Lung (tissue), 12 donors: ENCODE data around the gene KCTD11. TPM values are rescaled to one million over a fixed set of nuclear protein-coding genes. Genes with fewer than 3 reads are reported as not detected.

Experiments
- ATAC-seq: fragments of 200-7000 bp; cut with Tn5 transposase; one replicate; pipeline ENCODE4 v1.9.1; 2020; ENCODE audit warnings: moderate number of reproducible peaks; ENCODE audit not compliant: insufficient read depth, low FRiP score
- DNase-seq, 3 donors: peaks; one replicate each; pipeline ENCODE4 v3.0.0-alpha.2; 2013 to 2017
- H3K27ac ChIP-seq, 2 donors: one replicate each; pipeline ENCODE4 v1.5.1; 2013; ENCODE audit warnings: mild to moderate bottlenecking in 2 of 2, moderate library complexity in 2 of 2, control low read depth in 1 of 2, inconsistent platforms in 1 of 2, low read depth in 1 of 2, low read length in 1 of 2
- H3K27me3 ChIP-seq, 3 donors: one replicate each; pipeline ENCODE4 v1.5.1; 2013; ENCODE audit warnings: low read length in 2 of 3; ENCODE audit not compliant: control insufficient read depth in 3 of 3, insufficient read depth in 3 of 3
- H3K36me3 ChIP-seq, 4 donors: one replicate each; pipeline ENCODE4 v1.5.1; 2013; ENCODE audit warnings: low read length in 4 of 4, mild to moderate bottlenecking in 1 of 4, moderate library complexity in 1 of 4; ENCODE audit not compliant: control insufficient read depth in 4 of 4, insufficient read depth in 4 of 4
- H3K4me1 ChIP-seq, 5 donors: one replicate each; pipeline ENCODE4 v1.5.1; 2013; ENCODE audit warnings: low read length in 5 of 5, mild to moderate bottlenecking in 2 of 5, moderate library complexity in 1 of 5; ENCODE audit not compliant: control insufficient read depth in 5 of 5, insufficient read depth in 5 of 5
- H3K4me3 ChIP-seq: one replicate; pipeline ENCODE4 v1.5.1; 2013; ENCODE audit warnings: mild to moderate bottlenecking, control low read depth, moderate library complexity
- H3K9ac ChIP-seq, 2 donors: one replicate each; pipeline ENCODE4 v1.5.1; 2013; ENCODE audit warnings: low read length in 2 of 2, control low read depth in 1 of 2; ENCODE audit not compliant: insufficient read depth in 1 of 2
- H3K9me3 ChIP-seq, 4 donors: one replicate each; pipeline ENCODE4 v1.5.1; 2013; ENCODE audit warnings: low read length in 3 of 4, mild to moderate bottlenecking in 1 of 4, moderate library complexity in 1 of 4; ENCODE audit not compliant: control insufficient read depth in 4 of 4, insufficient read depth in 3 of 4
- WGBS, 2 donors: extraction: QIAGEN DNeasy Blood & Tissue Kit; methylation state at CpG; one replicate each; pipeline ENCODE4 v1.1.7; 2013; 5-methylcytosine and 5-hydroxymethylcytosine counted together
- polyA plus RNA-seq, 2 donors: library from polyadenylated mRNA; stranded (reverse); fragments of 200-250 nt; gene quantifications; one replicate each; pipeline ENCODE4 v1.2.1, GENCODE V29; 2013
- total RNA-seq, 2 donors: library from RNA; depleted of rRNA in 1 of 2; stranded (reverse); fragments of >200 nt in 1 of 2; gene quantifications; one replicate each; pipeline ENCODE4 v1.2.1, GENCODE V29; 2014 to 2021
- TF ChIP-seq, protein P1 (sequence below): IDR thresholded peaks from 2 replicates; pipeline ENCODE4 v1.5.1; 2012; ENCODE audit warnings: mild to moderate bottlenecking; ENCODE audit errors: control extremely low read depth, extremely low read depth
- donor health status: control.
- donor health status: control.
- donor health status: Bipolar disorder and iron deficiency.
- donor health status: healthy.
- donor health status: DM: yes; HTN: yes; CAD: no.

The KCTD11 gene
- total and polyA plus RNA-seq, 4 donors = 5.9 to 14.9 (median 12.6) TPM

DNA sequence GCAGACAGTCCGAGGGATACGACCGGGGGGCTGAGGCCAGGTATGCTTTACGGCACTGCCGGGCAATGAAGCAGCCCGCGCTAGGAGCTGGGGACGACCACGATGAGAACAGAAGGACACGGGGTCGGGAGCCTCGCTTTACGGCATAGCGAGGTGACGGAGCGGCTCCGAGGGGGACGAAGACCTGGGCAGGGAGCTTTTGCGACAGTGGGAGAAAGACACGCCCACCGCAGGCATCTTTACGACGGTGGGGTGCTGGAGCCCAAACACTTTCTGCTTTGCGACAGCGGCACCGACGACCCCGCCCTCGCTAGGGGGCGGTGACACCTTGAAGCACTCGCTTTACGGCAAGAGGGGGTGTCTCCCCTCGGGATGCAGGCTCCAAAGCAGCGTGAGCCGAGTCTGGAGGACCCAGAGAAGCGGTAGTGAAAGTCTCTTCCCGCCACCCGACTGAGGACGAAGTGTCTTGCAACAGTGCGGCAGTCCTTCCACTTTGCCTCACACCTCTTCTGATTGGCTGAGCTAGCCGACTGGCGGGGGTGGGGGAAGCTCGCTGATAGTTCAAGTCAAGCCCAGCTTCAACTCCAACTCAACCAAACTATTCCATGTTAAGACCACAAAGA, 22.5 kb upstream of the KCTD11 start:
- TF ChIP-seq, protein P1, sequence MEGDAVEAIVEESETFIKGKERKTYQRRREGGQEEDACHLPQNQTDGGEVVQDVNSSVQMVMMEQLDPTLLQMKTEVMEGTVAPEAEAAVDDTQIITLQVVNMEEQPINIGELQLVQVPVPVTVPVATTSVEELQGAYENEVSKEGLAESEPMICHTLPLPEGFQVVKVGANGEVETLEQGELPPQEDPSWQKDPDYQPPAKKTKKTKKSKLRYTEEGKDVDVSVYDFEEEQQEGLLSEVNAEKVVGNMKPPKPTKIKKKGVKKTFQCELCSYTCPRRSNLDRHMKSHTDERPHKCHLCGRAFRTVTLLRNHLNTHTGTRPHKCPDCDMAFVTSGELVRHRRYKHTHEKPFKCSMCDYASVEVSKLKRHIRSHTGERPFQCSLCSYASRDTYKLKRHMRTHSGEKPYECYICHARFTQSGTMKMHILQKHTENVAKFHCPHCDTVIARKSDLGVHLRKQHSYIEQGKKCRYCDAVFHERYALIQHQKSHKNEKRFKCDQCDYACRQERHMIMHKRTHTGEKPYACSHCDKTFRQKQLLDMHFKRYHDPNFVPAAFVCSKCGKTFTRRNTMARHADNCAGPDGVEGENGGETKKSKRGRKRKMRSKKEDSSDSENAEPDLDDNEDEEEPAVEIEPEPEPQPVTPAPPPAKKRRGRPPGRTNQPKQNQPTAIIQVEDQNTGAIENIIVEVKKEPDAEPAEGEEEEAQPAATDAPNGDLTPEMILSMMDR = no peak
- peaks cover 0 to 16% (median 3%) of the 10 kb centered on the region in 4 donors for H3K36me3 ChIP-seq
- DNase-seq (peak; percentile 99 to 100 (median 99)), ATAC-seq (peak; percentile 89)
- no peaks in the 10 kb centered on the region for H3K9me3 ChIP-seq
- H3K27me3 ChIP-seq = no peaks in the 10 kb centered on the region
- H3K9ac ChIP-seq = peak overlapping the region; percentile 42 to 93
- 0% methylated on average over 38 to 43 of the region's 43 CpGs for WGBS, 2 donors
- H3K27ac ChIP-seq = peak overlapping the region; percentile 82 to 94
- H3K4me1 ChIP-seq = peaks cover 0 to 18% (median 3%) of the 10 kb centered on the region in 5 donors
- H3K4me3 ChIP-seq = peak overlapping the region; percentile 83

DNA sequence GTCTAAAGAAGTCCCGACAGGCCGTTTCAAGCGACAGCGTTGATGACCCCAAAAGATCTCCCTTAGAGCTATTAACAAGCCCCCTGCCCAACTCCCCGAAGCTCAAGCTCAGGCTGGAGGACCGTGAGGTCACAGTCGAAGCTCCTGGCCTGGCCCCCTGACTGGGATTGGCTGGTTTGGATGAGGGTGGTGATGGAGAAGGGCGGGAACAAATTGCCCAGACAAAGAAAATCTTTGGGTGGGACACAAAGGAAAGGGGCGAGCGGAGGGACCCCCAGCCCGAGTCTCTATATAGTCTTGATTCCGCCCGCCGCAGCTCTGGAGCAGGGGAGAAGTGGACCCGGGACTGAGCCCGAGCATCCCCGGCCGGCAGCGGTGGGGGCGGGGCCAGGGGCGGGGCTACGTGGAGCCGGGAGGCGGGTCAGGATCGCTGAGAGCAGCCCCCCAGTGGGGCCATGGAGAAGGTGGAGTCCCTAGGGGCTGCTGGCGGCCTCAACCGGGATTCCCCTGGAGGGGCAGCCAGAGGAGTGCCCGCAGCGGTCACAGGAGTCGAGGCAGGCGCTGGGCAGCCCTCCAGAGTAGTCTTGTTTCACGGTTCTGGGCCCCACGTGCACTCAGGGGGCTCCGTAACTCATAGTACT, 21.8 kb upstream of the KCTD11 start:
- DNase-seq (peak; percentile 91 to 94 (median 91)), ATAC-seq (peak; percentile 59)
- H3K4me3 ChIP-seq = peak overlapping the region; percentile 83
- H3K36me3 ChIP-seq = peaks cover 0 to 11% (median 0%) of the 10 kb centered on the region in 4 donors
- 1% methylated on average over 30 to 34 of the region's 34 CpGs for WGBS, 2 donors
- peaks cover 0 to 18% (median 3%) of the 10 kb centered on the region in 5 donors for H3K4me1 ChIP-seq
- H3K9ac ChIP-seq = peak overlapping the region; percentile 42 to 93
- H3K27ac ChIP-seq = peak overlapping the region; percentile 82 to 94
- no peaks in the 10 kb centered on the region for H3K9me3 ChIP-seq
- TF ChIP-seq, protein P1 = no peak
- no peaks in the 10 kb centered on the region for H3K27me3 ChIP-seq

DNA sequence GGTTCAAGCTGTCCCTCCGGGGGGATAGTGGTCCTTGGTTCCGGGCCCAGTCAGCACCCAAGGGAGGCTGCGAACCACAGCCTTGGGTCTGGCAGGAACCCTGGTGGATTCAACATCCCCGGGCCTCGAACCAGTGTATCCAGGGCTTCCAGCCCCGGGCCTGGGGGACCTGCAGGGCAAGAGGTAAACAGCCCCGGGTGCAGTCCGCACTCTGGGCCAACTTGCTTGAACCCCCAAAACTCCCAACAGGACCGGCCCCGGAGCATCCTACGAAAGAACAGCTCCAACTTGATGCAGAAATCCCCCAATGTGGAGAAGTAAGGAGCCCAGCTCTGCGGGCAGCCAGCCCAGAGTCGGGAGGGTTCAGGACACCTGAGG, 21.3 kb upstream of the KCTD11 start:
- Histone ChIP-seq H3K9ac (peak overlapping the region in 1 of 2 donors; percentile 28), H3K27ac (peak overlapping the region in 1 of 2 donors; percentile 65)

More for the DNA sequence above, 21.3 kb upstream of the KCTD11 start:
- H3K4me1 ChIP-seq = peaks cover 0 to 18% (median 3%) of the 10 kb centered on the region in 5 donors
- WGBS, 2 donors = 65 to 72% methylated on average over 12 to 13 of the region's 13 CpGs
- no peak overlapping the region for H3K4me3 ChIP-seq
- no peaks in the 10 kb centered on the region for H3K27me3 ChIP-seq
- TF ChIP-seq, protein P1 = no peak
- H3K9me3 ChIP-seq = no peaks in the 10 kb centered on the region
- DNase-seq (no peak), ATAC-seq (no peak)
- H3K36me3 ChIP-seq = peaks cover 0 to 6% (median 0%) of the 10 kb centered on the region in 4 donors
